ENCODE results near the gene MSI2. TPM values are rescaled to one million over a fixed set of nuclear protein-coding genes. Genes with fewer than 3 reads are reported as not detected.

The MSI2 gene
- total RNA-seq, 2 donors from 2014 or later = 88.3 to 114 TPM

DNA sequence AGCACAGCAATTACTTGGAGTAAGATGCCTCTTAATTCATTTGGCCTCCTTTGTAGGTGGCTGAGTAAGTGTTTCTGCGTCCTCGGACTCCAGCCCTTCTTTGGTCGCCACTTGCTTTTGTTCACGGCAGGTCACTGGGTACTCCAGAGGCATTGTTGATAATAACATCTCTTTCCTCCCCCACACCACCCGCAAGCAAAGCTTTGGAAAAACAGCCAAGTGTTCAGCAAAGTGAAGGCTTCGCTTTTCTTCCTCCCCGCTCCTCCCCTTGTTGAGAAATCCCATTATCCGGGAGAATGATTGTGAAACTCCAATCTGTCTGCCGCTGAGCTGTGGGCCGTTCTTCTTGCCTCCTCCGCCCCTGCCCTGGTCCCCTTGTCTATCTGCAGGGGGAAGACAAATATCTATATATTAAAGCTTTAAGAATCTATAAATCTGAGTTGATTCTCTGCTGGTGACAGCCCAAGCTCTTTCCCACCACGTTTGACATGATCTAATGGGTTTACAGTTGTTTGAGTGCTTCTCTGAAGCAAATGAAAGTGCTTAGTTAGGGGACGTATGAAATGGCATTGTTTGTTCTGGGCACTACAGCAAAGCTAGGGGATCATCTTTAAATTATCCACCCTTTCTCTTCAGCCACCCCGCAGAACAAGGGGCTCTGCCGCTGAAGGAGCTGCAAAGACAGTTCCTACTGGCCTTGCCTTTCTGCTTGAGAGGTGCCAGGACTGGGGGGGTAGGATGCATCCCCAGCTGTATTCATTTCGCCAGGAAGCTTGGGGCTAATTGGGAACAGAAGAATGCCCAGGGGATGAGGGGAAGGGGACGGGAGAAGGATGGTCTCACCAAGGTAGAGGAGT lies 321.7 kb downstream of the MSI2 start:
- no peaks in the 10 kb centered on the region for H3K9me3 ChIP-seq (ENCODE audit: control insufficient read depth, low read length)
- H3K4me3 Mint-ChIP-seq = peak overlapping the region; percentile 33
- no peaks in the 10 kb centered on the region for H3K27me3 ChIP-seq (ENCODE audit: control insufficient read depth, insufficient read depth, low read length, poor library complexity, severe bottlenecking)
- H3K36me3 ChIP-seq (ENCODE audit: control insufficient read depth, insufficient read depth, low read length) = no peaks in the 10 kb centered on the region
- no peaks in the 10 kb centered on the region for H3K36me3 Mint-ChIP-seq (ENCODE audit: low read depth)
- H3K4me1 ChIP-seq (ENCODE audit: control insufficient read depth, insufficient read depth, low read length) = peaks cover 10% of the 10 kb centered on the region
- no peaks in the 10 kb centered on the region for H3K9me3 Mint-ChIP-seq
- H3K27me3 Mint-ChIP-seq (ENCODE audit: insufficient read depth) = no peaks in the 10 kb centered on the region
- H3K4me3 ChIP-seq (ENCODE audit: low read length) = peak overlapping the region; percentile 54
- no peak overlapping the region for H3K9ac ChIP-seq (ENCODE audit: extremely low read depth, low read length, poor library complexity, severe bottlenecking)
- peak overlapping the region; percentile 63 for H3K27ac Mint-ChIP-seq
- DNase-seq = peak; percentile 79
- TF ChIP-seq, protein P1, sequence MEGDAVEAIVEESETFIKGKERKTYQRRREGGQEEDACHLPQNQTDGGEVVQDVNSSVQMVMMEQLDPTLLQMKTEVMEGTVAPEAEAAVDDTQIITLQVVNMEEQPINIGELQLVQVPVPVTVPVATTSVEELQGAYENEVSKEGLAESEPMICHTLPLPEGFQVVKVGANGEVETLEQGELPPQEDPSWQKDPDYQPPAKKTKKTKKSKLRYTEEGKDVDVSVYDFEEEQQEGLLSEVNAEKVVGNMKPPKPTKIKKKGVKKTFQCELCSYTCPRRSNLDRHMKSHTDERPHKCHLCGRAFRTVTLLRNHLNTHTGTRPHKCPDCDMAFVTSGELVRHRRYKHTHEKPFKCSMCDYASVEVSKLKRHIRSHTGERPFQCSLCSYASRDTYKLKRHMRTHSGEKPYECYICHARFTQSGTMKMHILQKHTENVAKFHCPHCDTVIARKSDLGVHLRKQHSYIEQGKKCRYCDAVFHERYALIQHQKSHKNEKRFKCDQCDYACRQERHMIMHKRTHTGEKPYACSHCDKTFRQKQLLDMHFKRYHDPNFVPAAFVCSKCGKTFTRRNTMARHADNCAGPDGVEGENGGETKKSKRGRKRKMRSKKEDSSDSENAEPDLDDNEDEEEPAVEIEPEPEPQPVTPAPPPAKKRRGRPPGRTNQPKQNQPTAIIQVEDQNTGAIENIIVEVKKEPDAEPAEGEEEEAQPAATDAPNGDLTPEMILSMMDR (conservative IDR thresholded peaks at IDR 0.05) = no peak
- H3K4me1 Mint-ChIP-seq = peaks cover 44% of the 10 kb centered on the region
- WGBS, 2 experiments (ENCODE audit: insufficient coverage in 1 of 2, insufficient read length in 1 of 2) = 23 to 47% methylated on average over 6 to 17 of the region's 17 CpGs
- H3K27ac ChIP-seq (ENCODE audit: low read depth, low read length) = peak overlapping the region; percentile 73

DNA sequence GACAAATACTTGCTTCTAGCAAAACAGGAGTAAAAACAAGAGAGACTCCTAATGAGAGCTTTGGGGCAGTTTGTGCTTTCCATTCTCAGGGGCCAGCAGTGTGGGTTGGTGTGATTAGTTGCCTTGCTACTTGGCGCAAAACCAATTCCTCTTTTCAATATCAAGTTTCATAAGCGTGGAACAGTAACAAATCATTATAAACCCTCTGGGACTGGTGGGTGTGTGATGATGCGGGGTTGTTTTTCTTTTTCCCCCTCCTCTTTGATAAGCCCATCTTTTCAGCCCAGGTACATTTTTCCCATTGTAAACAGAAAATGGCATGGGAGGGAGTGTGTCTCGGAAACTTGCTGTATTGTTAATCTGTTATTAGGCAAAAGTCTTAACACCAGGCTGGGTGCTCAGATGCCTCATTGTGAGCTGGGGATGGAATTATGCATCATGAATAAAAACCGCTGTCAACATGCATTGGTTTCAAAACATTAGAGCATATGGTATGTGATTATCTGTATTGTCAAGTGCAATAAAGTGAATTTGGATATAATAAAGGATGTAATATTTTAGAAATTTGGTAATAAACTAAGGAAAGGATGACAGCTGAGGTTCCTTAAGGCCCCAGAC lies 322.4 kb downstream of the MSI2 start:
- no peak for DNase-seq
- H3K4me1 Mint-ChIP-seq = peaks cover 44% of the 10 kb centered on the region
- Histone ChIP-seq H3K4me1 (ENCODE audit: control insufficient read depth, insufficient read depth, low read length) (peaks cover 10% of the 10 kb centered on the region), H3K27me3 (ENCODE audit: control insufficient read depth, insufficient read depth, low read length, poor library complexity, severe bottlenecking) (no peaks in the 10 kb centered on the region), H3K9ac (ENCODE audit: extremely low read depth, low read length, poor library complexity, severe bottlenecking) (no peak overlapping the region), H3K27ac (ENCODE audit: low read depth, low read length) (peak overlapping the region; percentile 73), H3K9me3 (ENCODE audit: control insufficient read depth, low read length) (no peaks in the 10 kb centered on the region), H3K4me3 (ENCODE audit: low read length) (no peak overlapping the region), H3K36me3 (ENCODE audit: control insufficient read depth, insufficient read depth, low read length) (no peaks in the 10 kb centered on the region)
- H3K27me3 Mint-ChIP-seq (ENCODE audit: insufficient read depth) = no peaks in the 10 kb centered on the region
- peak overlapping the region; percentile 63 for H3K27ac Mint-ChIP-seq
- H3K4me3 Mint-ChIP-seq = no peak overlapping the region
- 93 to 94% methylated on average over 2 to 4 of the region's 5 CpGs for WGBS, 2 experiments (ENCODE audit: insufficient coverage in 1 of 2, insufficient read length in 1 of 2)
- TF ChIP-seq, protein P1 (conservative IDR thresholded peaks at IDR 0.05) = no peak
- no peaks in the 10 kb centered on the region for H3K36me3 Mint-ChIP-seq (ENCODE audit: low read depth)
- no peaks in the 10 kb centered on the region for H3K9me3 Mint-ChIP-seq

DNA sequence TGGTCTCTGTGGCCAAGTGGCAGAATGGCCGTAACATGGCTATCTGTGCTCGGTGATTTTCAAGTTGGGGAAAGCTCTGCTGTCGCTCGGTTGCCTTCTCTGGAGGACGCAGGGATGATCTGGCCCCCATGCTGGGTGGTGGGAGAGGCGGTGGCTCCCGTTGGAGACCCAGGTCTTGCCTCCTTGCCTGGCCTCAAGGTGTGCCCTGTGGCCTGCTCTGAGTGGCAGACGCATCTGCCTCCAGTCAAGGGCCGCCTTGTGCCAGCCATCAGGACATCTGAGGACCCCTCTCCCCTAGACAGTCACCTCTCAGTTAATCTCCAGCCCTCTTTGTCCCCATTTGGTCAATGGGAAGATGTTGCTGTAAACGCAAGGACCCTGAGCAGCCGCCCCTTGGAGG lies 322.9 kb downstream of the MSI2 start:
- Mint-ChIP-seq H3K27ac (no peak overlapping the region), H3K27me3 (ENCODE audit: insufficient read depth) (no peaks in the 10 kb centered on the region), H3K36me3 (ENCODE audit: low read depth) (no peaks in the 10 kb centered on the region), H3K9me3 (no peaks in the 10 kb centered on the region), H3K4me1 (peaks cover 44% of the 10 kb centered on the region), H3K4me3 (no peak overlapping the region)
- TF ChIP-seq, protein P1 (conservative IDR thresholded peaks at IDR 0.05) = no peak
- Histone ChIP-seq H3K4me1 (ENCODE audit: control insufficient read depth, insufficient read depth, low read length) (peaks cover 10% of the 10 kb centered on the region), H3K9ac (ENCODE audit: extremely low read depth, low read length, poor library complexity, severe bottlenecking) (no peak overlapping the region), H3K27me3 (ENCODE audit: control insufficient read depth, insufficient read depth, low read length, poor library complexity, severe bottlenecking) (no peaks in the 10 kb centered on the region), H3K4me3 (ENCODE audit: low read length) (no peak overlapping the region), H3K27ac (ENCODE audit: low read depth, low read length) (peak overlapping the region; percentile 45), H3K9me3 (ENCODE audit: control insufficient read depth, low read length) (no peaks in the 10 kb centered on the region), H3K36me3 (ENCODE audit: control insufficient read depth, insufficient read depth, low read length) (no peaks in the 10 kb centered on the region)
- WGBS, 2 experiments (ENCODE audit: insufficient coverage in 1 of 2, insufficient read length in 1 of 2) = 88 to 95% methylated on average over 4 to 11 of the region's 11 CpGs
- peak; percentile 47 for DNase-seq

All from endodermal cell (in vitro differentiated cells).